HG03575 (cell line): Measurements from ENCODE around the gene FAHD2A.
"Not testable (repeated sequence)": the region's sequence is repeated elsewhere in the genome, so short reads cannot be mapped to it uniquely, and the experiment has no call there.

Source experiments
- ATAC-seq: cut with Tn5 transposase; IDR thresholded peaks from one replicate; pipeline ENCODE4 v1.9.1; 2021; ENCODE audit not compliant: unreplicated experiment, insufficient number of reproducible peaks, low FRiP score; ENCODE audit errors: extremely low read depth

Gene FAHD2A

GRCh38 chr2:95415561-95415960, 13.1 kb downstream of the FAHD2A start:
- ATAC-seq: not testable (repeated sequence)

GRCh38 chr2:95427196-95427867, 24.8 kb downstream of the FAHD2A start:
- not testable (repeated sequence) for ATAC-seq

- ATAC-seq: not testable (repeated sequence)
Measured at GRCh38 chr2:95429748-95430467, 27.4 kb downstream of the FAHD2A start.

- ATAC-seq: not testable (repeated sequence)
Measured at GRCh38 chr2:95433373-95433772, 30.9 kb downstream of the FAHD2A start.

- ATAC-seq: not testable (repeated sequence)
Measured at GRCh38 chr2:95433973-95434372, 31.5 kb downstream of the FAHD2A start.

- ATAC-seq: not testable (repeated sequence)
Measured at GRCh38 chr2:95434507-95435076, 32.1 kb downstream of the FAHD2A start.

- not testable (repeated sequence) for ATAC-seq
Measured at GRCh38 chr2:95435162-95435871, 32.8 kb downstream of the FAHD2A start.

GRCh38 chr2:95435872-95436209, 33.3 kb downstream of the FAHD2A start:
- ATAC-seq: not testable (repeated sequence)

- not testable (repeated sequence) for ATAC-seq
Measured at GRCh38 chr2:95442474-95443099, 40.1 kb downstream of the FAHD2A start.

GRCh38 chr2:95445317-95445716, 42.8 kb downstream of the FAHD2A start:
- not testable (repeated sequence) for ATAC-seq

- ATAC-seq: not testable (repeated sequence)
Measured at GRCh38 chr2:95463292-95463691, 60.8 kb downstream of the FAHD2A start.
